GM12878 (cell line): ENCODE results near the gene CATSPER2.
"Not testable (repeated sequence)": the region's sequence is repeated elsewhere in the genome, so short reads cannot be mapped to it uniquely, and the experiment has no call there.

Experiments used
- CTCF ChIP-seq, 3 experiments: IDR thresholded peaks in 2 of 3; conservative IDR thresholded peaks in 1 of 3; 2 replicates each; pipeline ENCODE4 v1.5.1; 2011; ENCODE audit warnings: low read depth in 3 of 3, low read length in 3 of 3, mild to moderate bottlenecking in 3 of 3, control low read depth in 2 of 3, moderate library complexity in 2 of 3, inconsistent platforms in 1 of 3, mixed read lengths in 1 of 3; ENCODE audit not compliant: control insufficient read depth in 2 of 3, insufficient read depth in 1 of 3; ENCODE audit errors: extremely low read depth in 1 of 3
- ESRRA ChIP-seq: IDR thresholded peaks from 2 replicates; pipeline ENCODE4 v1.6.1; 2012; ENCODE audit warnings: mild to moderate bottlenecking, low read length, improper control_type of control experiment
- GATAD2B ChIP-seq: fragments of 450-650 bp; conservative IDR thresholded peaks from 2 replicates; pipeline ENCODE4 v1.6.1; 2017; ENCODE audit warnings: low read depth, mild to moderate bottlenecking, moderate library complexity
- POLR2AphosphoS5 ChIP-seq: IDR thresholded peaks from 2 replicates; pipeline ENCODE4 v1.6.1; 2011; ENCODE audit warnings: mild to moderate bottlenecking, low read length, inconsistent platforms
- YY1 ChIP-seq: IDR thresholded peaks from 2 replicates; pipeline ENCODE4 v1.6.1; 2011; ENCODE audit warnings: low read depth, mild to moderate bottlenecking, low read length
- ZNF207 ChIP-seq: fragments of 450-650 bp; IDR thresholded peaks from 2 replicates; pipeline ENCODE4 v1.6.1; 2014; ENCODE audit warnings: antibody characterized with exemption, mild to moderate bottlenecking, borderline replicate concordance
- ZZZ3 ChIP-seq: IDR thresholded peaks from 2 replicates; pipeline ENCODE4 v1.6.1; 2011; ENCODE audit warnings: low read depth; ENCODE audit not compliant: control insufficient read depth, insufficient read length
- TF ChIP-seq, protein P1 (sequence below): IDR thresholded peaks from 2 replicates; pipeline ENCODE4 v1.6.1; 2011; ENCODE audit warnings: mild to moderate bottlenecking, low read depth, low read length, moderate library complexity; ENCODE audit not compliant: insufficient replicate concordance

DNA sequence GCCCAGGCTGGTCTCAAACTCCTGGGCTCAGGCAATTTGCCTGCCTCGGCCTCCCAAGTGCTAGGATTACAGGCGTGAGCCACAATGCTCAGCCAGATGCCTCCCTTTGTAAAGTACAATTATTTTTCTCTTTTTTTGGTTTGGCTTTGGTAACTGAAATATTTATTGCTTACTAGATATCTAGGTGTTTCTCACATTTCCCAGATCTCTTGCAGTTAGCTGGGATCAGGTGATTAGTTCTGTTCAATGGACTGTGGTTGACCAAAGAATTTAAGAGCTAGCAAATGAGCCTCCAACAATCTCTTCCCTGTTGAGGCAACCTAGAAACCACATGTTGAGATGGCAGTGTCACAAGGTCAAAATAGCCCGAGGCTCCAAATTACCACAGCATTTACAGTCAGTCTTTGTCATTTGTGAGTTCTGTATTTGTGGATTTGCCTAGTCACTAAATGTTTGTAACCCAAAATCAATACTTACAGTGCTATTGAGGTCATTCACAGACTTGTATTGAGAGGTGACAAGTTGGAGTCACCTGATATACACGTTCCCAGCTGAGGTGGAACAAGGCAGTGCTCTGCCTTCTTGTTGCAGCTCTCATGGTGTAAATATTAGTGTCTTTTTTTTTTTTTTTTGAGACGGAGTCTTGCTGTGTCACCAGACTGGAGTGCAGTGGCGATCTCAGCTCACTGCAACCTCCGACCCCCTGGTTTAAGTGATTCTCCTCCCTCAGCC lies 26.4 kb downstream of the CATSPER2 start:
- TF ChIP-seq ZNF207; ZZZ3; POLR2AphosphoS5; YY1; GATAD2B; CTCF (IDR thresholded peaks at IDR 0.05 in 2 of 3, conservative IDR thresholded peaks at IDR 0.05 in 1 of 3; ENCODE audit: control insufficient read depth in 2 of 3, extremely low read depth in 1 of 3, insufficient read depth in 1 of 3, low read depth in 3 of 3, low read length in 3 of 3); ESRRA: not testable (repeated sequence)
- TF ChIP-seq, protein P1, sequence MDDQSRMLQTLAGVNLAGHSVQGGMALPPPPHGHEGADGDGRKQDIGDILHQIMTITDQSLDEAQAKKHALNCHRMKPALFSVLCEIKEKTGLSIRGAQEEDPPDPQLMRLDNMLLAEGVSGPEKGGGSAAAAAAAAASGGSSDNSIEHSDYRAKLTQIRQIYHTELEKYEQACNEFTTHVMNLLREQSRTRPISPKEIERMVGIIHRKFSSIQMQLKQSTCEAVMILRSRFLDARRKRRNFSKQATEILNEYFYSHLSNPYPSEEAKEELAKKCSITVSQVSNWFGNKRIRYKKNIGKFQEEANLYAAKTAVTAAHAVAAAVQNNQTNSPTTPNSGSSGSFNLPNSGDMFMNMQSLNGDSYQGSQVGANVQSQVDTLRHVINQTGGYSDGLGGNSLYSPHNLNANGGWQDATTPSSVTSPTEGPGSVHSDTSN, result not testable (repeated sequence)
